Measurements from ENCODE around the gene ACSF3.

DNA sequence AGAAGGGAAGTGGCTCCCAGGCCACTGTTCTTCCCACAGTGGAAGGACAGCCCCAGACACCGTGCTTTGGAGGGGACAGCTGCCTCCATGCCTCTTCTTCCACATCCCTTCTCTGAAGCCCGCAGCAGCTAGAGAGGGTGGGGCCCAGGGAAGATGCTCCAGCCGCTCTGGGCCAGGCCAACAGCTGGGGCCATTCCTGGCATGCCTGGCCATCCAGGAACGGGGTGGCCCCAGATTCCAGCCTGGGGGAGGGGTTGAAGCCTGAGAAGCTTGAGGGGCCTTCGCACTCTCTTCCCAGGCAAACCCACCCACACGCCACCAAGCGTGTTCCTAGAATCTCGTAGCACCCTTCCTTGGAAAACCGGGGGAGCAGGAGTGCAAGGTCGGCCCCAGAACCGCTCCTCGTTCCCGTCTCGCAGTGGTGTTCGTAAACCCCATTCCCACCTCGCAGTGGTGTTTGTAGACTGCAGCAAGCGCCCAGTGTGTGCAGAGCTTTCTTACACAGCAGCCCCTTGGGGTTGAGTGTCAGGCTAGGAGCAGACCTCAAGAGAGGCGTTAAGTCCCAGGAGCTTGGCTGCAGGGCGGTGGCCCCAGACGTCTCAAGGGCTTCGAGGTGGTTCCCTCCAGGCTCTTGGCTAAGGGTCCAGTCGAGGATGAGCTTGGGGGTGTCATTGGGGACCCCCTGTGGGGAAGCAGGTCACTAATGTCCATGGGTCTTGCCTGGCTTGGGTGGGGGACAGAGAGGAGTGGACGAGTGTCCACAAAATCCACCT, 80.6 kb downstream of the ACSF3 start:
- TF ChIP-seq POLR2AphosphoS5 (IDR thresholded peaks at IDR 0.05; ENCODE audit: borderline replicate concordance, low read depth, low read length), result no peak
- TF ChIP-seq EZH2 (IDR thresholded peaks at IDR 0.05), result no peak
- no peak for TF ChIP-seq FOXP2 (optimal IDR thresholded peaks at IDR 0.05; ENCODE audit: control extremely low read depth, extremely low read length, insufficient read depth)

Data from SK-N-MC (cell line).